Ascending aorta (tissue), 2 donors: ENCODE results near the gene GNA12. TPM values are rescaled to one million over a fixed set of nuclear protein-coding genes. Genes with fewer than 3 reads are reported as not detected.

Experiments used
- DNase-seq, 2 donors: peaks; one replicate each; pipeline ENCODE4 v3.0.0-alpha.2; 2019; ENCODE audit warnings: low spot score in 2 of 2
- H3K27ac ChIP-seq, 2 donors: fragments of 200-600 bp; sonication (generic); one replicate each; pipeline ENCODE4 v1.5.1; 2016 to 2017; ENCODE audit warnings: mild to moderate bottlenecking in 1 of 2
- H3K27me3 ChIP-seq: fragments of 200-600 bp; sonication (generic); one replicate; pipeline ENCODE4 v1.5.1; 2017
- H3K36me3 ChIP-seq, 2 donors: fragments of 200-600 bp; sonication (generic); one replicate each; pipeline ENCODE4 v1.5.1; 2016
- H3K4me1 ChIP-seq, 2 donors: fragments of 200-600 bp; sonication (generic); one replicate each; pipeline ENCODE4 v1.5.1; 2016 to 2017; ENCODE audit warnings: mild to moderate bottlenecking in 1 of 2
- H3K4me3 ChIP-seq, 2 donors: fragments of 200-600 bp; sonication (generic); one replicate each; pipeline ENCODE4 v1.5.1; 2016 to 2017; ENCODE audit warnings: mild to moderate bottlenecking in 1 of 2
- H3K9me3 ChIP-seq, 2 donors: fragments of 200-600 bp; sonication (generic); one replicate each; pipeline ENCODE4 v1.5.1; 2016
- intact Hi-C: fragments of 100-400 bp; cut with DNase I; formaldehyde crosslinking; loops from one replicate; pipeline ENCODE4 v1.15.1; 2023
- total RNA-seq: library from RNA; depleted of rRNA; stranded (reverse); fragments of >200 nt; gene quantifications from one replicate; pipeline ENCODE4 v1.1.0, GENCODE V29; 2016
- TF ChIP-seq, protein P1 (sequence below), 3 experiments: fragments of 200-600 bp in 2 of 3; fragments of 450-650 bp in 1 of 3; sonication (generic) in 2 of 3; IDR thresholded peaks; one replicate each; pipeline ENCODE4 v1.5.1; 2016 to 2019; ENCODE audit warnings: antibody characterized with exemption in 3 of 3, mild to moderate bottlenecking in 1 of 3, moderate library complexity in 1 of 3

Gene GNA12
- total RNA-seq, 1 donor from 2014 or later: 61.0 TPM

DNA sequence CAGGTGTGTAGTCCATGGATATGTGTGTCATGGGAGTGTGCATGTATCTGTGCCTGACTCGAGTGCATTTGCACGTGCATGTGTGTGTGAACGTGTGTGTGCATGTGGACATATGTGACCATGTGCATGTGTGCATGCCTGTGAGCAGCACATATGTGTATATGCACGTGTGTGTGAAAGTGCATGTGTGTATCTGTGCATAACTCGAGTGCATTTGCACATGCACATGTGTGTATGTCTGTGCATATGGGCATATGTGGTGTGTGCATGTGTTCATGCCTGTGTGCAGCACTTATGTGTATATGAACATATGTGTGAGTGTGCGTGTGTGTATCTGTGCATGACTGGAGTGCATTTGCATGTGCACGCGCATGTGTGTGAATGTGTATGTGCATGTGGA lies 35.2 kb upstream of the GNA12 start:
- H3K27ac ChIP-seq: no peak overlapping the region
- H3K4me3 ChIP-seq: no peak overlapping the region
- no peaks in the 10 kb centered on the region for H3K36me3 ChIP-seq
- H3K27me3 ChIP-seq: no peaks in the 10 kb centered on the region
- TF ChIP-seq, protein P1, sequence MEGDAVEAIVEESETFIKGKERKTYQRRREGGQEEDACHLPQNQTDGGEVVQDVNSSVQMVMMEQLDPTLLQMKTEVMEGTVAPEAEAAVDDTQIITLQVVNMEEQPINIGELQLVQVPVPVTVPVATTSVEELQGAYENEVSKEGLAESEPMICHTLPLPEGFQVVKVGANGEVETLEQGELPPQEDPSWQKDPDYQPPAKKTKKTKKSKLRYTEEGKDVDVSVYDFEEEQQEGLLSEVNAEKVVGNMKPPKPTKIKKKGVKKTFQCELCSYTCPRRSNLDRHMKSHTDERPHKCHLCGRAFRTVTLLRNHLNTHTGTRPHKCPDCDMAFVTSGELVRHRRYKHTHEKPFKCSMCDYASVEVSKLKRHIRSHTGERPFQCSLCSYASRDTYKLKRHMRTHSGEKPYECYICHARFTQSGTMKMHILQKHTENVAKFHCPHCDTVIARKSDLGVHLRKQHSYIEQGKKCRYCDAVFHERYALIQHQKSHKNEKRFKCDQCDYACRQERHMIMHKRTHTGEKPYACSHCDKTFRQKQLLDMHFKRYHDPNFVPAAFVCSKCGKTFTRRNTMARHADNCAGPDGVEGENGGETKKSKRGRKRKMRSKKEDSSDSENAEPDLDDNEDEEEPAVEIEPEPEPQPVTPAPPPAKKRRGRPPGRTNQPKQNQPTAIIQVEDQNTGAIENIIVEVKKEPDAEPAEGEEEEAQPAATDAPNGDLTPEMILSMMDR (IDR thresholded peaks at IDR 0.05): no peak
- no peaks in the 10 kb centered on the region for H3K9me3 ChIP-seq
- intact Hi-C loops: no loop called here
- DNase-seq: no peak
- H3K4me1 ChIP-seq: no peaks in the 10 kb centered on the region

DNA sequence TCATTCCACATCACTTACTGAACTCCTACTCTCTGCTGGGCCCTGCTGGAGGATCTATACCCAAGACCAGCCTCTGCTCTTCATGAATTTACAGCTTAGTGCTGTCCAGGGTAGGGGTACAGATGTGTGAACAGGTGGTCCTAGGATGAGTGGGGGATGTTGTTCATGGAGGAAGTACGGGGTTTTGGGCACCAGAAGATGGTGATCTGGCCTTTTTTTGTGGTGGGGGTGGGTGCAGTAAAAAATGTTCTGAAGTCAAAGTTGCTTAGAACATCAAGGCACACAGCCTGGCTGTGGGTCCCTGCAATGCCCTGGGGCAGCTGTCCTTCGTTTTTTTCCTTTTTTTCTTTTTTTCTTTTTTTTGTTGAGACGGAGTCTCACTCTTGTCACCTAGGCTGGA lies 34.2 kb upstream of the GNA12 start:
- H3K27me3 ChIP-seq: no peaks in the 10 kb centered on the region
- intact Hi-C loops: no loop called here

DNA sequence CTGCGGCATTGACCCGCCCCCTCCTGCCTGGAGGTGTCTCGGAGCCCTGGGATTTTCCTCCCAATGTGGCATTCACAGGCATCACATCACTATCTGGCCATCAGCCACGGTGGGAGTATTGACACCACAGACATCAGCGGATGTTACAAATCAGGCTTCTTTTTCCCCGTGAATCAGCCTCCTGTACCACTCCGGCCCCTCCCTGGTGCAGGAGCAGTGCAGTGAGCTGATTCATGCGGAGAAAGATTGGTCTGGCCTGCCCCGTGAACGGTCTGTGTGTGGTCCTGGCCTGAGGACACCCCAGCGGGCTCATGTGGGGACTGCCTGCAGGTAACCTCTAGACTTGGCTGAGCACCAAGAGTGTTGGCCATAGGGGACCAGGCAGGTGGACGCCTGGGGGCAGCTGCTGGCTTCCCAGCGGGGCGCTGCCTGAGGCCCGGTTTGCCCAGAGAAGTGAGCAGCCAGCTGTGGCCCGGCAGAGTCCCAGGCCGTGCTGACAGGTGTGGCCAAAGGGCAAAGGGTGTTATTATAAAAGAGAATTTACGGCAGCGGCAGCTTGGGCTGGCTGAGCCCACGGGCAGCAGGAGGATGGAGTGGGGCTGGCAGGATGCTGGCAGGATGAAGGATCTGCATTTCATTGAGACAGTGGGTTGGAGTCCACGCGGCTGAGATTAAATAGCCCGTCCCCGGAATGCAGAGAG lies 32.1 kb upstream of the GNA12 start:
- Histone ChIP-seq H3K4me1 (no peaks in the 10 kb centered on the region), H3K27me3 (no peaks in the 10 kb centered on the region), H3K36me3 (no peaks in the 10 kb centered on the region), H3K4me3 (no peak overlapping the region), H3K27ac (no peak overlapping the region), H3K9me3 (no peaks in the 10 kb centered on the region)
- DNase-seq: no peak
- TF ChIP-seq, protein P1 (IDR thresholded peaks at IDR 0.05): no peak
- intact Hi-C loops: no loop called here

More for the DNA sequence above, 34.2 kb upstream of the GNA12 start:
- Histone ChIP-seq H3K36me3 (no peaks in the 10 kb centered on the region), H3K4me3 (no peak overlapping the region), H3K4me1 (no peaks in the 10 kb centered on the region), H3K27ac (no peak overlapping the region), H3K9me3 (no peaks in the 10 kb centered on the region)
- TF ChIP-seq, protein P1 (IDR thresholded peaks at IDR 0.05): no peak
- DNase-seq: no peak

DNA sequence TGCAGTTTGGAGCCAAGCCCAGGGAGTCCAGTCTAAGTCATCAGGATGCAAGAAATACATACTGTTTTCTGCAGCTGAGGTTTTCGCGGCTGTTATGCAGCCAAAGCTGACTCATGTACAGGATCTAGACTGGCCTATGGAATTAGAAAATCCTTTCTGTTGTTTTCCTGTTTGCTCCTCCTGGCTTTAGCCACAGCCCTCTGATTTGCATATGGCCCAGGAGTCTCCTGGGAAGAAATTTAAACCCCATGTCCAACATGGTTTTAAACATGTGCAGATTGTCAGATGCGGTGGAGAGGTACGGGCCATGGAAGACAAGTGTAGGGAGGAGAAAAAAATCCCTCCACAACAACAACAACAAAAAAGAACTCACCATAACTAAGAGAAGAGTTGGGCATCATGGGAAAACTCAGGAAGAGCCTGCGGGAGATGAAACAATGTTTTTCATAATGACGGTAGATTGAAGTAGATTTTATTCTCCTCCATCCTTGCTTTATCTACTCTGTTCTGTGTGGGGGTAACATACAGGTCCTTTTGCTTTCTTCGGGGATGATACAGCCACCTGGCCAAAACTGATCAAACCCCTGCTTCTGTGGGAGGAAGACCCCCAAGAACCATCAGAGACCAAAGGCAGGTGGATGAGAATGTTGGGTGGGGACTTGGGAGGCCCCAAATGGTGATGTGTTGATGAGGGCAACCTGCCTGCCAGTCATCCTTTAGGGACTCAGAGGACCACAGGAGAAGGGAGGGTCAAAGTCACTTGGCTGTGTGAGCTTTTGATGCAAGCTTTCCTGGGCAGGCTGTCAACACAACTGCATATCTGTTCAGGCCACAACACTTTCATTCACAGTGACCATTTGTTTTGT lies 29.8 kb upstream of the GNA12 start:
- no peaks in the 10 kb centered on the region for H3K9me3 ChIP-seq
- intact Hi-C loops: no loop called here
- no peaks in the 10 kb centered on the region for H3K36me3 ChIP-seq
- H3K4me3 ChIP-seq: no peak overlapping the region
- H3K4me1 ChIP-seq: no peaks in the 10 kb centered on the region
- no peaks in the 10 kb centered on the region for H3K27me3 ChIP-seq
- TF ChIP-seq, protein P1 (IDR thresholded peaks at IDR 0.05): no peak
- H3K27ac ChIP-seq: no peak overlapping the region
- DNase-seq: no peak

DNA sequence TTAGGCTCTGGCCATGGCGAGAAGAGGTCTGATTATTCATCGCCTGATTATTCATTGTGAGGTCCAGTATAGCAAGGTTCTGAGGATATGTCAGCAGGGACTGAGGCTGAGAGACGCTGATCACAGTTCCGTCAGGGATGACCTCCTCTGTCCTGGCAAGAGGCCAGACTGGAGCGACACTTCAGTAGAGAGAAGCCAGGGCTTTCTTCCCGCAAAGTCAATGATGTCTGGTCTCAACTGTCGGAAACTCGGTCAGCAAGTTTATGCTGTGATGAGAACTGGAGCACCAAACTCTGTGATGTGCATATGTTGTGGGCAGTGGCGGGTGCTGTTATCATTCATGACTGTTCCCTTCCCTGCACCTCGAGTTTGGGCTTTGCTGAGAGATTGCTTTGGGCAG lies 29.0 kb upstream of the GNA12 start:
- H3K4me3 ChIP-seq: no peak overlapping the region
- H3K4me1 ChIP-seq: no peaks in the 10 kb centered on the region
- no peak overlapping the region for H3K27ac ChIP-seq
- intact Hi-C loops: no loop called here
- DNase-seq: no peak
- TF ChIP-seq, protein P1 (IDR thresholded peaks at IDR 0.05): no peak
- H3K27me3 ChIP-seq: no peaks in the 10 kb centered on the region
- no peaks in the 10 kb centered on the region for H3K9me3 ChIP-seq
- no peaks in the 10 kb centered on the region for H3K36me3 ChIP-seq
